Neural progenitor cell (in vitro differentiated cells): Measurements from ENCODE around the gene MISP3.

ENCODE experiments used
- EZH2 ChIP-seq: fragments of 200-600 bp; sonication (generic); IDR thresholded peaks from 2 replicates; pipeline ENCODE4 v1.6.1; 2017; ENCODE audit warnings: antibody characterized with exemption, mild to moderate bottlenecking, moderate library complexity
- EZH2phosphoT487 ChIP-seq: fragments of 200-600 bp; sonication (generic); IDR thresholded peaks from 2 replicates; pipeline ENCODE4 v1.6.1; 2017; ENCODE audit warnings: antibody characterized with exemption
- TF ChIP-seq, protein P1 (sequence below): fragments of 200-600 bp; sonication (generic); IDR thresholded peaks from 2 replicates; pipeline ENCODE4 v1.5.1; 2017; ENCODE audit warnings: antibody characterized with exemption, mild to moderate bottlenecking

DNA sequence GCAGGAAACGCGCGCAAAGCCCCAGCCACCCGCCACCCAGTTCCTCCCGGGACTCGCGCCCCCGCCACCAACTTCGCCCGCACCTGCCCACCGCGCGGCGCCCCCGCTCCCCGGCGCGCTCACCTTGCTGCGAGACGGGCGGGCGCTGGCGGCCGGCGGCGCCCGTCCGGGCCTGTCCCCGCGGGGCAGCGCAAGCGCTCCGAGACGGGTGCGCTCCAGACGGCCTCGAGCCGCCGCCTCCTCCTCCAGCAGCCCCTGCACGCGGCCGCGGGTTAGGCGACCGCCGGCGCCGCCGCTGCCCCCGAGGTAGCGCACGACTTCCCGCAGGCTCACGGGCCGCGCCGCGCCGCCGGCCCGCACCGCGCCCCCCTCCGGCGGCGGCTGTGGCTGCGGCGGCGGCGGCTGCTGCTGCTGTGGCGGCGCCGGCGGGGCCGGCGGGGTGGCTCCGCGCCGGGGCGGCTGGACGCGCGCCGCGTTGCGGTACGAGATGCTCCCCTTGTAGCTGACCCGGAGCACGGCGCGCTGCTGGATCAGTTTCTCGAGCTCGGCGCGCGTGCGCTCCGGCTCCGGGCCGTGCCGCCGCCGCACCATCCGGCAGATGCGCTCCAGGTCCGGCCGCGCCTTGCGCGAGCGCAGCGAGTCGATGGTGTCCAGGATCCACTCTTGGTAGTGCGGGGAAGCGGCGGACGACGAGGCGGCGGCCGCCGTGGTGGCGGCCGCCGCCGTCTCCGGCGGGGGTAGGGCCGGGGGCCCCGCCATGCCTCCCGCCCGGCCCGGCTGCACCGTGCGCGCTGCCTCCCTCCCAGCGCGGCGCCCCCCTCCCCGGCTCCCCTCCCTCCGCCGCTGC is 17.3 kb downstream of the MISP3 start:
- TF ChIP-seq, protein P1, sequence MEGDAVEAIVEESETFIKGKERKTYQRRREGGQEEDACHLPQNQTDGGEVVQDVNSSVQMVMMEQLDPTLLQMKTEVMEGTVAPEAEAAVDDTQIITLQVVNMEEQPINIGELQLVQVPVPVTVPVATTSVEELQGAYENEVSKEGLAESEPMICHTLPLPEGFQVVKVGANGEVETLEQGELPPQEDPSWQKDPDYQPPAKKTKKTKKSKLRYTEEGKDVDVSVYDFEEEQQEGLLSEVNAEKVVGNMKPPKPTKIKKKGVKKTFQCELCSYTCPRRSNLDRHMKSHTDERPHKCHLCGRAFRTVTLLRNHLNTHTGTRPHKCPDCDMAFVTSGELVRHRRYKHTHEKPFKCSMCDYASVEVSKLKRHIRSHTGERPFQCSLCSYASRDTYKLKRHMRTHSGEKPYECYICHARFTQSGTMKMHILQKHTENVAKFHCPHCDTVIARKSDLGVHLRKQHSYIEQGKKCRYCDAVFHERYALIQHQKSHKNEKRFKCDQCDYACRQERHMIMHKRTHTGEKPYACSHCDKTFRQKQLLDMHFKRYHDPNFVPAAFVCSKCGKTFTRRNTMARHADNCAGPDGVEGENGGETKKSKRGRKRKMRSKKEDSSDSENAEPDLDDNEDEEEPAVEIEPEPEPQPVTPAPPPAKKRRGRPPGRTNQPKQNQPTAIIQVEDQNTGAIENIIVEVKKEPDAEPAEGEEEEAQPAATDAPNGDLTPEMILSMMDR: no peak
- TF ChIP-seq EZH2: no peak
- no peak for TF ChIP-seq EZH2phosphoT487
